NCI-H1105 treated with DMSO at 0.1 percent for 48 hours (cell line): ENCODE results near the gene NDUFB1.

ENCODE experiments used
- DNase-seq: peaks from one replicate; lab custom pipeline; 2025; lab: John Stamatoyannopoulos, UW

Gene NDUFB1

DNA sequence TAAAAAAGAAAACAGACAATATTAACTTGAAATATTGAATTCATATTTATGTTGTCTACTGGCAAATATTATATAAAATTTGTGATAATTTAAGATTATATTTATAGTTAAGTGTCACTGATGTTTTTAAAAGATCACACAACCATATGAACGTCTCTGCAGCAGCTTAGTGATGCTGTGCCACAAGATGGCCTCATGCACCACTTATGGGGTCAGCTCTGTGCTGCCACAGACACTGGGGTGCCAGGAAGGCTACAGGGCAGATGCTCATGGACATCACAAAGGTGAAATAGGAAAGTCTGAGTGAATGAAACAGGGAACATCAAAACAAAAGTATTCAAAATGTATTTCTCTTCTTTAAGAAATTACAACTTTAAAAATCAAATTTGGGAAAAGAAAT lies 28.2 kb downstream of the NDUFB1 start:
- no peak for DNase-seq

DNA sequence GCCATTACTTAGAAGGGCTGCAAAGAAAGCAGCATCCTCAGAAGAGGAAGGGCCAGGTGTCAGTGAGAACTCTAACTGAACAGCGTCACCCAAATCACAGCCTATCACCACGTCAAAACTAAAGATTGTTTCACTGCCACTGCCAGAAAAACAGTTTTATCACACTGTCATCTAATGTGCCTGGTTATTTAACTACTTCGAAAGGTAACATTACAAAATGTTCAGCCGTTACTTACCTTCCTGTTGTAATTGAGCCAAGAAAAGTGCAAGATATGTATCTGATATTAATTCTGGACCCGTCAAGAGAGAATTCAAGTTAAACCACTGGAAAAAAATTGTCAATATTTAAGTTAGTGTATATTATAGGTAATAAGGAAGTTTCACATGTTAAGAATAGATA lies 33.0 kb downstream of the NDUFB1 start:
- DNase-seq = no peak

DNA sequence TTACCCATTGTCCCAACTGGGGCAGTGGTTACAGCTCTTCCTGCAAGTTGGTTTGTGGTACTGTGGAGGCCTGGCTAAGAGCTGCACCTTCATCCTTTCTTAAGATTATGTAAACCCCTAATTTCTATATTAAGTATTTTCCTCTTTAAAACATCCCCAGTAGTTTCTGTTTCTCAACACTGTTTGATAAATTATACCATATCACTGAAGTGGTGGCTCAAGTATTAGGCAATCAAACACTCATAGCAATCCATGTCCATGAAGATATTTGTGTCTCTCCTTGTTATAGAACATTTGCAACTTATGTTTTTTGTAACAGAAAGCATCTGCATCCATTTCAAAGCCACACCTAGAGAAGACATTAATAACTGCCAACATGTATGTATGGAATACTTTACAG lies 47.0 kb downstream of the NDUFB1 start:
- no peak for DNase-seq
